Psoas muscle (tissue), 8 donors: ENCODE results near the gene IL6R. TPM values are rescaled to one million over a fixed set of nuclear protein-coding genes. Genes with fewer than 3 reads are reported as not detected.

Experiments
- ATAC-seq, 4 donors: fragments of 200-7000 bp; cut with Tn5 transposase; one replicate each; pipeline ENCODE4 v1.9.1; 2020; ENCODE audit warnings: moderate library complexity in 3 of 4, mild to moderate bottlenecking in 2 of 4
- DNase-seq, 2 donors: peaks; one replicate each; pipeline ENCODE4 v3.0.0-alpha.2; 2020
- H3K27ac ChIP-seq: fragments of 200-600 bp; one replicate; pipeline ENCODE4 v1.8.0; 2022
- H3K27me3 ChIP-seq, 3 donors: fragments of 200-600 bp in 1 of 3; one replicate each; pipeline versions ENCODE4 v1.6.1 to v1.8.0; 2013 to 2022; ENCODE audit warnings: low read length in 2 of 3, mild to moderate bottlenecking in 2 of 3, moderate library complexity in 1 of 3; ENCODE audit not compliant: insufficient read depth in 3 of 3
- H3K36me3 ChIP-seq, 2 donors: fragments of 200-600 bp in 1 of 2; one replicate each; pipeline versions ENCODE4 v1.6.1 to v1.8.0; 2013 to 2022; ENCODE audit warnings: low read depth in 1 of 2, mild to moderate bottlenecking in 1 of 2, moderate library complexity in 1 of 2; ENCODE audit not compliant: insufficient read depth in 1 of 2
- H3K4me1 ChIP-seq: fragments of 200-600 bp; one replicate; pipeline ENCODE4 v1.8.0; 2022
- H3K4me3 ChIP-seq: fragments of 200-600 bp; one replicate; pipeline ENCODE4 v1.8.0; 2022; ENCODE audit warnings: mild to moderate bottlenecking
- H3K9me3 ChIP-seq: fragments of 200-600 bp; one replicate; pipeline ENCODE4 v1.8.0; 2022
- CTCF ChIP-seq: fragments of 200-600 bp; IDR thresholded peaks from one replicate; pipeline ENCODE4 v1.8.0; 2022; ENCODE audit warnings: antibody characterized with exemption
- whole genome bisulfite sequencing, 3 donors: extraction: QIAGEN DNeasy Blood & Tissue Kit; methylation state at CpG; one replicate each; pipeline versions ENCODE4 v1.1.6 to v1.1.7; 2013; 5-methylcytosine and 5-hydroxymethylcytosine counted together
- intact Hi-C, 2 donors: fragments of 100-400 bp; cut with DNase I; formaldehyde crosslinking; loops; one replicate each; pipeline versions ENCODE4 v1.11.0 to v1.14.2; 2022
- polyA plus RNA-seq, 3 donors: library from polyadenylated mRNA; stranded (reverse); fragments of 200-250 nt; gene quantifications; one replicate each; pipeline ENCODE4 v1.2.3, GENCODE V29; 2013
- total RNA-seq, 4 donors: library from RNA; stranded (reverse); fragmentation: NEBNext Ultra II Directional in 2 of 4; extraction: Animal tissue kit (Norgen Biotek cat#: 25700) in 2 of 4; gene quantifications; one replicate each; pipeline versions ENCODE4 v1.2.1 to v1.2.4, GENCODE V29; 2021 to 2023
- donor health status: healthy with polysubstance abuse.
- donor health status: DM: no; HTN: no; CAD: no; lungs with moderate emphysema.
- donor health status: Bipolar disorder and iron deficiency.
- donor health status: healthy.
- donor health status: DM: yes; HTN: yes; CAD: no.
- donor health status: DM: no; HTN: no; CAD: no.
- donor health status: DM: no; HTN: no; CAD: no.
- donor health status: DM: yes; HTN: yes; CAD: no.

The IL6R gene
- total and polyA plus RNA-seq, 7 donors = 32.6 to 182 (median 80.8) TPM

DNA sequence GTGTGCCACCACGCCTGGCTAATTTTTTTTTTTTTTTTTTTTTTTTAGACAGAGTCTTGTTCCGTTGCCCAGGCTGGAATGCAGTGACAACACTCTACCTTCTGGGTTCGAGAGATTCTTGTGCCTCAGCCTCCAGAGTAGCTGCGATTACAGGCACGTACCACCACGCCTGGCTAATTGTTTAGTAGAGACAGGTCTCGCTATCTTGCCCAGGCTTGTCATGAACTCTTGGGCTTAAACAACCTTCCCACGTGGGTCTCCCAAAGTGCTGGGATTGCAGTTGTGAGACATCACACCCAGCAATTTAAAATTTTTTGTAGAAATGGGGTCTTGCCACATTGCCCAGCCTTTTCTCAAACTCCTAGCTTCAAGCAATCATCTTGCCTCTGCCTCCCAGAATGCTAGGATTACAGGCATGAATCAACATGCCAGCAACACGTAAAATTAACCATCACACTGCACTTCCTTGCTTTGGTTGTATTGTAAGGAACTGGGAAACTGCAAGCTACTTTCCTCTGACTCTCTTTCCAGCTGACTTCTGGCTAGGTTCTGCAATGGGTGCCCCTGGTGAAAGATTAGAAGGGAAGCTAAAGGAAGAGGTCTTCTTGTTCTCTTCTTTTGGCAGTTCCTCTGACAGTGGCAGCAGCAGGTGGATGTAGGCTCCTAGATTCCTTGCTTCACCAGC, 13.9 kb upstream of the IL6R start:
- Histone ChIP-seq H3K27ac (no peak overlapping the region), H3K9me3 (no peaks in the 10 kb centered on the region), H3K36me3 (no peaks in the 10 kb centered on the region), H3K4me1 (no peaks in the 10 kb centered on the region), H3K4me3 (no peak overlapping the region), H3K27me3 (peaks cover 0 to 2% (median 0%) of the 10 kb centered on the region in 3 donors)
- intact Hi-C loops = no loop called here
- no peak for TF ChIP-seq CTCF
- DNase-seq (no peak), ATAC-seq (no peak)
- 73 to 82% (median 73%) methylated on average over 9 of the region's 9 CpGs for WGBS, 3 donors

DNA sequence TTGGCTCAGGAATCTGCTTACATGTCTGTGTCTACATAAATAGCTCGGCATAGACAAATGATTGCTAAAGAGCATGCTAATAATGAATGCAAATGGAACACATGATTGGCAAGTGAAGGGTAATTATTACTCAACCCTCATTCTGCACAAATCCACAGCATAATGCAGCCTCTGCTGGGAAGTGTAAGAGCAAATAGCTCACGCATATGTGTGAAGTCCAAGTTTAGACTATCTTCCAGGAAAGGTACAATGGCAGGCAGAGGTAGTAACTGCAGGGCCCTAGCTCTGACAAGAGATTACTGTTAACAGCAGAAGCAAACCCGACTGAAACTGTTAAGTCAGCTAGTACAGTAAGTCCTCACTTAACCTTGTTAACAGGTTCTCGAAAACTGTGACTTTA, 7.0 kb upstream of the IL6R start:
- Histone ChIP-seq H3K27me3 (peaks cover 0 to 5% (median 0%) of the 10 kb centered on the region in 3 donors), H3K9me3 (no peaks in the 10 kb centered on the region), H3K4me1 (no peaks in the 10 kb centered on the region), H3K27ac (no peak overlapping the region), H3K36me3 (no peaks in the 10 kb centered on the region), H3K4me3 (no peak overlapping the region)
- DNase-seq = no peak
- 69 to 90% (median 81%) methylated on average over 4 of the region's 4 CpGs for WGBS, 3 donors
- intact Hi-C loops = no loop called here
- ATAC-seq = peak in 2 of 4 donors; percentile 46 to 89
- no peak for TF ChIP-seq CTCF

GRCh38 chr1:154398678-154399077, 6.5 kb upstream of the IL6R start:
- intact Hi-C loops = no loop called here

GRCh38 chr1:154400381-154400801, 4.8 kb upstream of the IL6R start:
- no peak for DNase-seq
- no peaks in the 10 kb centered on the region for H3K9me3 ChIP-seq
- H3K36me3 ChIP-seq = no peaks in the 10 kb centered on the region
- WGBS, 3 donors = 79 to 84% (median 79%) methylated on average over 4 of the region's 4 CpGs
- no peak for TF ChIP-seq CTCF
- H3K4me1 ChIP-seq = peaks cover 8% of the 10 kb centered on the region
- ATAC-seq = no peak
- intact Hi-C loops = no loop called here
- H3K27me3 ChIP-seq = peaks cover 0 to 5% (median 0%) of the 10 kb centered on the region in 3 donors
- H3K27ac ChIP-seq = no peak overlapping the region
- H3K4me3 ChIP-seq = no peak overlapping the region

More at GRCh38 chr1:154398678-154399077, 6.5 kb upstream of the IL6R start:
- Histone ChIP-seq H3K9me3 (no peaks in the 10 kb centered on the region), H3K36me3 (no peaks in the 10 kb centered on the region), H3K27me3 (peaks cover 0 to 5% (median 0%) of the 10 kb centered on the region in 3 donors), H3K4me1 (no peaks in the 10 kb centered on the region), H3K27ac (no peak overlapping the region), H3K4me3 (no peak overlapping the region)
- TF ChIP-seq CTCF = no peak
- 91 to 93% (median 92%) methylated on average over 4 of the region's 4 CpGs for WGBS, 3 donors
- no peak for DNase-seq
- ATAC-seq = no peak
